ENCODE results near the gene ATP13A4. TPM values are rescaled to one million over a fixed set of nuclear protein-coding genes. Genes with fewer than 3 reads are reported as not detected.

ATP13A4 gene
- polyA plus RNA-seq, 1 donor from 2014 or later: 6.2 TPM

DNA sequence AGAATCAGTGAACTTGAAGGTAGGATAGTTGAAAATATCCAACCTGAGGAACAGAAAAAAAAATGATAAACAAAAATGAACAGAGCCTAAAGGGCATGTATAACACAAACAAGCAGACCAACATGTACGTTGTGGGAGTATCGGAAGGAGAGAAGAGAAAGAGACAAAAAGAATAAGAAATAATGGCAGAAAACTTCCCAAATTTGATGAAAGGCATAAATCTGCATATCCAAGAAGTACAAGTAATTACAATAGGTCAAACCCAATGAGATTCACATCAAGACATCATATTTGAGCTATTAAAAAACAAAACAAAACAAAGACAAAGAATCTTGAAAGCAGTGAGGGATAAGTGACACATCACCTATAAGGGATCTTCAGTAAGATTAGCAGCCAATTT lies 138.1 kb downstream of the ATP13A4 start:
- Histone ChIP-seq H3K36me3 (ENCODE audit: insufficient read depth, low read length) (no peaks in the 10 kb centered on the region), H3K27me3 (ENCODE audit: insufficient read depth, low read depth, low read length) (no peaks in the 10 kb centered on the region), H3K4me2 (ENCODE audit: low read length) (no peak overlapping the region), H4K20me1 (ENCODE audit: insufficient read depth) (no peaks in the 10 kb centered on the region), H2AFZ (ENCODE audit: low read depth, low read length) (no peak overlapping the region), H3K9me2 (ENCODE audit: insufficient read depth, low read length) (no peaks in the 10 kb centered on the region), H3K4me3 (ENCODE audit: low read length) (no peak overlapping the region), H3F3A (ENCODE audit: insufficient read depth, low read length, poor library complexity, severe bottlenecking) (no peaks in the 10 kb centered on the region), H3K79me2 (replicated peaks; ENCODE audit: insufficient read depth, low read length) (no peaks in the 10 kb centered on the region), H3K9ac (ENCODE audit: low read length) (no peak overlapping the region), H3K9me3 (ENCODE audit: low read length) (peaks cover 7% of the 10 kb centered on the region), H3K27ac (ENCODE audit: low read length) (no peak overlapping the region)
- TF ChIP-seq, protein P1, sequence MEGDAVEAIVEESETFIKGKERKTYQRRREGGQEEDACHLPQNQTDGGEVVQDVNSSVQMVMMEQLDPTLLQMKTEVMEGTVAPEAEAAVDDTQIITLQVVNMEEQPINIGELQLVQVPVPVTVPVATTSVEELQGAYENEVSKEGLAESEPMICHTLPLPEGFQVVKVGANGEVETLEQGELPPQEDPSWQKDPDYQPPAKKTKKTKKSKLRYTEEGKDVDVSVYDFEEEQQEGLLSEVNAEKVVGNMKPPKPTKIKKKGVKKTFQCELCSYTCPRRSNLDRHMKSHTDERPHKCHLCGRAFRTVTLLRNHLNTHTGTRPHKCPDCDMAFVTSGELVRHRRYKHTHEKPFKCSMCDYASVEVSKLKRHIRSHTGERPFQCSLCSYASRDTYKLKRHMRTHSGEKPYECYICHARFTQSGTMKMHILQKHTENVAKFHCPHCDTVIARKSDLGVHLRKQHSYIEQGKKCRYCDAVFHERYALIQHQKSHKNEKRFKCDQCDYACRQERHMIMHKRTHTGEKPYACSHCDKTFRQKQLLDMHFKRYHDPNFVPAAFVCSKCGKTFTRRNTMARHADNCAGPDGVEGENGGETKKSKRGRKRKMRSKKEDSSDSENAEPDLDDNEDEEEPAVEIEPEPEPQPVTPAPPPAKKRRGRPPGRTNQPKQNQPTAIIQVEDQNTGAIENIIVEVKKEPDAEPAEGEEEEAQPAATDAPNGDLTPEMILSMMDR (IDR thresholded peaks at IDR 0.05; ENCODE audit: poor library complexity, severe bottlenecking): no peak
- TF ChIP-seq, protein P2, sequence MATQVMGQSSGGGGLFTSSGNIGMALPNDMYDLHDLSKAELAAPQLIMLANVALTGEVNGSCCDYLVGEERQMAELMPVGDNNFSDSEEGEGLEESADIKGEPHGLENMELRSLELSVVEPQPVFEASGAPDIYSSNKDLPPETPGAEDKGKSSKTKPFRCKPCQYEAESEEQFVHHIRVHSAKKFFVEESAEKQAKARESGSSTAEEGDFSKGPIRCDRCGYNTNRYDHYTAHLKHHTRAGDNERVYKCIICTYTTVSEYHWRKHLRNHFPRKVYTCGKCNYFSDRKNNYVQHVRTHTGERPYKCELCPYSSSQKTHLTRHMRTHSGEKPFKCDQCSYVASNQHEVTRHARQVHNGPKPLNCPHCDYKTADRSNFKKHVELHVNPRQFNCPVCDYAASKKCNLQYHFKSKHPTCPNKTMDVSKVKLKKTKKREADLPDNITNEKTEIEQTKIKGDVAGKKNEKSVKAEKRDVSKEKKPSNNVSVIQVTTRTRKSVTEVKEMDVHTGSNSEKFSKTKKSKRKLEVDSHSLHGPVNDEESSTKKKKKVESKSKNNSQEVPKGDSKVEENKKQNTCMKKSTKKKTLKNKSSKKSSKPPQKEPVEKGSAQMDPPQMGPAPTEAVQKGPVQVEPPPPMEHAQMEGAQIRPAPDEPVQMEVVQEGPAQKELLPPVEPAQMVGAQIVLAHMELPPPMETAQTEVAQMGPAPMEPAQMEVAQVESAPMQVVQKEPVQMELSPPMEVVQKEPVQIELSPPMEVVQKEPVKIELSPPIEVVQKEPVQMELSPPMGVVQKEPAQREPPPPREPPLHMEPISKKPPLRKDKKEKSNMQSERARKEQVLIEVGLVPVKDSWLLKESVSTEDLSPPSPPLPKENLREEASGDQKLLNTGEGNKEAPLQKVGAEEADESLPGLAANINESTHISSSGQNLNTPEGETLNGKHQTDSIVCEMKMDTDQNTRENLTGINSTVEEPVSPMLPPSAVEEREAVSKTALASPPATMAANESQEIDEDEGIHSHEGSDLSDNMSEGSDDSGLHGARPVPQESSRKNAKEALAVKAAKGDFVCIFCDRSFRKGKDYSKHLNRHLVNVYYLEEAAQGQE (IDR thresholded peaks at IDR 0.05; ENCODE audit: borderline replicate concordance): no peak
- TF ChIP-seq POLR2AphosphoS5 (IDR thresholded peaks at IDR 0.05) (no peak), MXI1 (conservative IDR thresholded peaks at IDR 0.05; ENCODE audit: poor library complexity, severe bottlenecking) (no peak), EZH2 (IDR thresholded peaks at IDR 0.05; ENCODE audit: borderline replicate concordance, insufficient read depth, low read length, poor library complexity, severe bottlenecking) (no peak), RAD21 (conservative IDR thresholded peaks at IDR 0.05) (no peak)

DNA sequence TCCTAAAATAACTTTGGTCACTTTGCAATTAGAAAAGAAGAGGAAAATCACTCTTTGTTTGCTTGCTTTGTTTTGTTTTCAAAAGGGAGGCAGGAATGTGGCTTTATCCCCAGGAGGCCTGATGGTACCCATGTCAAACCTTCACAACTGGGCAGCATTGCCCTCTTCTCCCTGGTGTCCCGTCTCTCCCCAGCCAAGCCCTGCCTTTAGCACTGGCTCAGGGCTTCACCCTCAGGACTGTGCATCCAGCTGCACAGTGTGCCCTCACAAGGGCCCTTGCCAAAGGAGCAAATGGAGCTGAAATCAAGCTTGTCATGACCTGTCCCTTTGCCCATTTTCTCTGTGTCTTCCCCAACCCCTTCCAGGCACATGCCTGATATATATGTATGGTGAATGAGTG lies 147.0 kb downstream of the ATP13A4 start:
- TF ChIP-seq, protein P1 (IDR thresholded peaks at IDR 0.05; ENCODE audit: poor library complexity, severe bottlenecking): no peak
- TF ChIP-seq SMC3 (conservative IDR thresholded peaks at IDR 0.05; ENCODE audit: poor library complexity): no peak
- no peak for TF ChIP-seq RAD21 (conservative IDR thresholded peaks at IDR 0.05)
- no peak for TF ChIP-seq MXI1 (conservative IDR thresholded peaks at IDR 0.05; ENCODE audit: poor library complexity, severe bottlenecking)
- no peak for TF ChIP-seq EP300 (conservative IDR thresholded peaks at IDR 0.05; ENCODE audit: poor library complexity, severe bottlenecking)
- no peak for TF ChIP-seq TAF1 (IDR thresholded peaks at IDR 0.05; ENCODE audit: low read depth)
- no peak for TF ChIP-seq POLR2AphosphoS5 (IDR thresholded peaks at IDR 0.05)
- TF ChIP-seq EZH2 (IDR thresholded peaks at IDR 0.05; ENCODE audit: borderline replicate concordance, insufficient read depth, low read length, poor library complexity, severe bottlenecking): no peak
- TF ChIP-seq, protein P2 (IDR thresholded peaks at IDR 0.05; ENCODE audit: borderline replicate concordance): no peak
- no peaks in the 10 kb centered on the region for H3K9me3 ChIP-seq (ENCODE audit: low read length)
- H3K79me2 ChIP-seq (replicated peaks; ENCODE audit: insufficient read depth, low read length): no peaks in the 10 kb centered on the region
- no peak overlapping the region for H3K4me2 ChIP-seq (ENCODE audit: low read length)
- no peak overlapping the region for H2AFZ ChIP-seq (ENCODE audit: low read depth, low read length)
- no peak overlapping the region for H3K9ac ChIP-seq (ENCODE audit: low read length)
- no peak overlapping the region for H3K27ac ChIP-seq (ENCODE audit: low read length)
- no peaks in the 10 kb centered on the region for H3F3A ChIP-seq (ENCODE audit: insufficient read depth, low read length, poor library complexity, severe bottlenecking)
- H3K36me3 ChIP-seq (ENCODE audit: insufficient read depth, low read length): no peaks in the 10 kb centered on the region
- H4K20me1 ChIP-seq (ENCODE audit: insufficient read depth): no peaks in the 10 kb centered on the region
- H3K4me3 ChIP-seq (ENCODE audit: low read length): no peak overlapping the region
- H3K27me3 ChIP-seq (ENCODE audit: insufficient read depth, low read depth, low read length): no peaks in the 10 kb centered on the region
- no peaks in the 10 kb centered on the region for H3K9me2 ChIP-seq (ENCODE audit: insufficient read depth, low read length)
